Activated naive CD4-positive, alpha-beta T cell treated with anti-CD3 and anti-CD28 coated beads, Interleukin-2, amount 10 ng/mL, durations not matched to agents 7 days and 5 days (primary cell): ENCODE measurements around the gene HLA-DQB1.

ENCODE experiments used
- CTCF ChIA-PET: fragments of 350-600 bp; sonication (Branson Sonifier 250); formaldehyde crosslinking; loops from one replicate; lab custom pipeline; 2021; ENCODE audit warnings: antibody characterized with exemption; lab: Charles Lee
- DNase-seq: peaks from one replicate; pipeline ENCODE4 v3.0.0-alpha.2; 2020
- H3K27ac Mint-ChIP-seq: one replicate; pipeline ENCODE4 v1.8.0; 2021; ENCODE audit warnings: mild to moderate bottlenecking, moderate library complexity, mixed read lengths
- H3K27me3 Mint-ChIP-seq: one replicate; pipeline ENCODE4 v1.8.0; 2021; ENCODE audit warnings: mild to moderate bottlenecking, mixed read lengths
- H3K36me3 Mint-ChIP-seq: one replicate; pipeline ENCODE4 v1.8.0; 2021; ENCODE audit warnings: mixed read lengths
- H3K4me1 Mint-ChIP-seq: one replicate; pipeline ENCODE4 v1.8.0; 2021; ENCODE audit warnings: mixed read lengths
- H3K4me3 Mint-ChIP-seq: one replicate; pipeline ENCODE4 v1.8.0; 2021; ENCODE audit warnings: mild to moderate bottlenecking, moderate library complexity, mixed read lengths
- H3K9me3 Mint-ChIP-seq: one replicate; pipeline ENCODE4 v1.8.0; 2021; ENCODE audit warnings: mixed read lengths

HLA-DQB1 gene

GRCh38 chr6:32627831-32628230 is 38.6 kb downstream of the HLA-DQB1 start:
- DNase-seq = peak; percentile 25
- Mint-ChIP-seq H3K36me3 (peaks cover 4% of the 10 kb centered on the region), H3K4me3 (no peak overlapping the region), H3K27me3 (peaks cover 4% of the 10 kb centered on the region), H3K4me1 (peaks cover 40% of the 10 kb centered on the region), H3K27ac (no peak overlapping the region), H3K9me3 (peaks cover 2% of the 10 kb centered on the region)
- CTCF ChIA-PET = no interaction called here

GRCh38 chr6:32627249-32627648 is 39.2 kb downstream of the HLA-DQB1 start:
- peaks cover 46% of the 10 kb centered on the region for H3K4me1 Mint-ChIP-seq
- no peak overlapping the region for H3K27ac Mint-ChIP-seq

GRCh38 chr6:32625137-32625536 is 41.3 kb downstream of the HLA-DQB1 start:
- H3K4me3 Mint-ChIP-seq = no peak overlapping the region
- no peaks in the 10 kb centered on the region for H3K27me3 Mint-ChIP-seq
- no peak for DNase-seq
- H3K4me1 Mint-ChIP-seq = peaks cover 58% of the 10 kb centered on the region
- CTCF ChIA-PET = no interaction called here
- no peak overlapping the region for H3K27ac Mint-ChIP-seq
- peaks cover 4% of the 10 kb centered on the region for H3K36me3 Mint-ChIP-seq
- peaks cover 2% of the 10 kb centered on the region for H3K9me3 Mint-ChIP-seq

More at GRCh38 chr6:32627249-32627648, 39.2 kb downstream of the HLA-DQB1 start:
- Mint-ChIP-seq H3K36me3 (peaks cover 4% of the 10 kb centered on the region), H3K9me3 (peaks cover 2% of the 10 kb centered on the region), H3K27me3 (no peaks in the 10 kb centered on the region), H3K4me3 (no peak overlapping the region)
- CTCF ChIA-PET = no interaction called here
- DNase-seq = no peak

GRCh38 chr6:32624565-32624964 is 41.9 kb downstream of the HLA-DQB1 start:
- CTCF ChIA-PET = interaction anchor here (0.8 kb wide), 1 partner anchor 67 kb away, joined by 3 read pairs; no protein-coding TSS in a partner anchor
- Mint-ChIP-seq H3K36me3 (peaks cover 4% of the 10 kb centered on the region), H3K4me1 (peaks cover 58% of the 10 kb centered on the region), H3K9me3 (peaks cover 2% of the 10 kb centered on the region), H3K27ac (peak overlapping the region; percentile 57), H3K4me3 (no peak overlapping the region), H3K27me3 (no peaks in the 10 kb centered on the region)
- DNase-seq = no peak

- H3K4me3 Mint-ChIP-seq = peak overlapping the region; percentile 24
- DNase-seq = no peak
- H3K4me1 Mint-ChIP-seq = peaks cover 58% of the 10 kb centered on the region
- H3K36me3 Mint-ChIP-seq = peaks cover 5% of the 10 kb centered on the region
- peaks cover 5% of the 10 kb centered on the region for H3K9me3 Mint-ChIP-seq
- CTCF ChIA-PET = interaction anchor here (0.8 kb wide), 1 partner anchor 68 kb away, joined by 3 read pairs; no protein-coding TSS in a partner anchor
- H3K27ac Mint-ChIP-seq = peak overlapping the region; percentile 94
- H3K27me3 Mint-ChIP-seq = no peaks in the 10 kb centered on the region
Measured at GRCh38 chr6:32623693-32624092, 42.8 kb downstream of the HLA-DQB1 start.

- Mint-ChIP-seq H3K4me3 (peak overlapping the region; percentile 18), H3K4me1 (peaks cover 51% of the 10 kb centered on the region), H3K27ac (peak overlapping the region; percentile 94), H3K27me3 (no peaks in the 10 kb centered on the region), H3K9me3 (peaks cover 9% of the 10 kb centered on the region), H3K36me3 (peaks cover 9% of the 10 kb centered on the region)
- CTCF ChIA-PET = interaction anchor here (0.6 to 1.6 kb wide), 6 partner anchors 13 to 245 kb away, joined by 3 to 7 read pairs (median 4); no protein-coding TSS in a partner anchor
- DNase-seq = peak; percentile 62
Measured at GRCh38 chr6:32622545-32623401, 43.7 kb downstream of the HLA-DQB1 start.

- peaks cover 44% of the 10 kb centered on the region for H3K4me1 Mint-ChIP-seq
- CTCF ChIA-PET = interaction anchor here (1.3 to 1.6 kb wide), 2 partner anchors 71 to 79 kb away, joined by 6 to 7 read pairs; no protein-coding TSS in a partner anchor
- H3K9me3 Mint-ChIP-seq = peaks cover 18% of the 10 kb centered on the region
- no peaks in the 10 kb centered on the region for H3K27me3 Mint-ChIP-seq
- no peak for DNase-seq
- peaks cover 10% of the 10 kb centered on the region for H3K36me3 Mint-ChIP-seq
- no peak overlapping the region for H3K27ac Mint-ChIP-seq
- H3K4me3 Mint-ChIP-seq = no peak overlapping the region
Measured at GRCh38 chr6:32621372-32621771, 45.1 kb downstream of the HLA-DQB1 start.

- H3K4me3 Mint-ChIP-seq = no peak overlapping the region
- peaks cover 16% of the 10 kb centered on the region for H3K9me3 Mint-ChIP-seq
- no peak overlapping the region for H3K27ac Mint-ChIP-seq
- no peak for DNase-seq
- H3K4me1 Mint-ChIP-seq = peaks cover 21% of the 10 kb centered on the region
- peaks cover 6% of the 10 kb centered on the region for H3K36me3 Mint-ChIP-seq
- CTCF ChIA-PET = no interaction called here
- H3K27me3 Mint-ChIP-seq = no peaks in the 10 kb centered on the region
Measured at GRCh38 chr6:32617751-32618150, 48.7 kb downstream of the HLA-DQB1 start.

GRCh38 chr6:32615885-32616532 is 50.4 kb downstream of the HLA-DQB1 start:
- no peak overlapping the region for H3K27ac Mint-ChIP-seq
- DNase-seq = no peak
- H3K36me3 Mint-ChIP-seq = peaks cover 6% of the 10 kb centered on the region
- H3K4me1 Mint-ChIP-seq = peaks cover 6% of the 10 kb centered on the region
- H3K4me3 Mint-ChIP-seq = no peak overlapping the region
- peaks cover 4% of the 10 kb centered on the region for H3K27me3 Mint-ChIP-seq
- H3K9me3 Mint-ChIP-seq = peaks cover 16% of the 10 kb centered on the region
- CTCF ChIA-PET = interaction anchor here (0.6 kb wide), 1 partner anchor 10 kb away, joined by 3 read pairs; no protein-coding TSS in a partner anchor

- Mint-ChIP-seq H3K27me3 (peaks cover 4% of the 10 kb centered on the region), H3K4me3 (no peak overlapping the region), H3K36me3 (peaks cover 6% of the 10 kb centered on the region), H3K9me3 (peaks cover 16% of the 10 kb centered on the region), H3K4me1 (peaks cover 6% of the 10 kb centered on the region), H3K27ac (no peak overlapping the region)
- CTCF ChIA-PET = no interaction called here
- no peak for DNase-seq
Measured at GRCh38 chr6:32614366-32615081, 51.9 kb downstream of the HLA-DQB1 start.

GRCh38 chr6:32613475-32613874 is 53.0 kb downstream of the HLA-DQB1 start:
- H3K27ac Mint-ChIP-seq = no peak overlapping the region
- no peak for DNase-seq
- peaks cover 12% of the 10 kb centered on the region for H3K9me3 Mint-ChIP-seq
- no peak overlapping the region for H3K4me3 Mint-ChIP-seq
- H3K36me3 Mint-ChIP-seq = peaks cover 4% of the 10 kb centered on the region
- H3K4me1 Mint-ChIP-seq = peaks cover 6% of the 10 kb centered on the region
- CTCF ChIA-PET = no interaction called here
- H3K27me3 Mint-ChIP-seq = peaks cover 4% of the 10 kb centered on the region

GRCh38 chr6:32610682-32611296 is 55.7 kb downstream of the HLA-DQB1 start:
- H3K9me3 Mint-ChIP-seq = no peaks in the 10 kb centered on the region
- CTCF ChIA-PET = no interaction called here
- H3K4me3 Mint-ChIP-seq = no peak overlapping the region
- no peaks in the 10 kb centered on the region for H3K36me3 Mint-ChIP-seq
- H3K27ac Mint-ChIP-seq = peak overlapping the region; percentile 40
- peaks cover 6% of the 10 kb centered on the region for H3K4me1 Mint-ChIP-seq
- DNase-seq = no peak
- peaks cover 9% of the 10 kb centered on the region for H3K27me3 Mint-ChIP-seq

- peak; percentile 58 for DNase-seq
- H3K4me1 Mint-ChIP-seq = peaks cover 6% of the 10 kb centered on the region
- H3K4me3 Mint-ChIP-seq = no peak overlapping the region
- no peak overlapping the region for H3K27ac Mint-ChIP-seq
- H3K9me3 Mint-ChIP-seq = no peaks in the 10 kb centered on the region
- no peaks in the 10 kb centered on the region for H3K36me3 Mint-ChIP-seq
- H3K27me3 Mint-ChIP-seq = peaks cover 13% of the 10 kb centered on the region
- CTCF ChIA-PET = interaction anchor here (1.1 kb wide), 1 partner anchor 82 kb away, joined by 4 read pairs; no protein-coding TSS in a partner anchor
Measured at GRCh38 chr6:32609731-32610640, 56.5 kb downstream of the HLA-DQB1 start.
